Measurements from ENCODE around the gene MRPL49. TPM values are rescaled to one million over a fixed set of nuclear protein-coding genes. Genes with fewer than 3 reads are reported as not detected.

MRPL49 gene
- total and polyA plus RNA-seq, 2 of the 13 experiments (the other 11 are each of a cell fraction or from before 2014, with no cell fraction given): 39.2 to 53.3 TPM

- peak; percentile 82; the same call in 1 of the 2 replicates for TF ChIP-seq RFXANK (CRISPR knock-in tag; IDR thresholded peaks at IDR 0.05)
- TF ChIP-seq, protein P1, sequence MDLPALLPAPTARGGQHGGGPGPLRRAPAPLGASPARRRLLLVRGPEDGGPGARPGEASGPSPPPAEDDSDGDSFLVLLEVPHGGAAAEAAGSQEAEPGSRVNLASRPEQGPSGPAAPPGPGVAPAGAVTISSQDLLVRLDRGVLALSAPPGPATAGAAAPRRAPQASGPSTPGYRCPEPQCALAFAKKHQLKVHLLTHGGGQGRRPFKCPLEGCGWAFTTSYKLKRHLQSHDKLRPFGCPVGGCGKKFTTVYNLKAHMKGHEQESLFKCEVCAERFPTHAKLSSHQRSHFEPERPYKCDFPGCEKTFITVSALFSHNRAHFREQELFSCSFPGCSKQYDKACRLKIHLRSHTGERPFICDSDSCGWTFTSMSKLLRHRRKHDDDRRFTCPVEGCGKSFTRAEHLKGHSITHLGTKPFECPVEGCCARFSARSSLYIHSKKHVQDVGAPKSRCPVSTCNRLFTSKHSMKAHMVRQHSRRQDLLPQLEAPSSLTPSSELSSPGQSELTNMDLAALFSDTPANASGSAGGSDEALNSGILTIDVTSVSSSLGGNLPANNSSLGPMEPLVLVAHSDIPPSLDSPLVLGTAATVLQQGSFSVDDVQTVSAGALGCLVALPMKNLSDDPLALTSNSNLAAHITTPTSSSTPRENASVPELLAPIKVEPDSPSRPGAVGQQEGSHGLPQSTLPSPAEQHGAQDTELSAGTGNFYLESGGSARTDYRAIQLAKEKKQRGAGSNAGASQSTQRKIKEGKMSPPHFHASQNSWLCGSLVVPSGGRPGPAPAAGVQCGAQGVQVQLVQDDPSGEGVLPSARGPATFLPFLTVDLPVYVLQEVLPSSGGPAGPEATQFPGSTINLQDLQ (CRISPR knock-in tag; IDR thresholded peaks at IDR 0.05): peak; percentile 30; the same call in 1 of the 2 replicates
- TF ChIP-seq, protein P2, sequence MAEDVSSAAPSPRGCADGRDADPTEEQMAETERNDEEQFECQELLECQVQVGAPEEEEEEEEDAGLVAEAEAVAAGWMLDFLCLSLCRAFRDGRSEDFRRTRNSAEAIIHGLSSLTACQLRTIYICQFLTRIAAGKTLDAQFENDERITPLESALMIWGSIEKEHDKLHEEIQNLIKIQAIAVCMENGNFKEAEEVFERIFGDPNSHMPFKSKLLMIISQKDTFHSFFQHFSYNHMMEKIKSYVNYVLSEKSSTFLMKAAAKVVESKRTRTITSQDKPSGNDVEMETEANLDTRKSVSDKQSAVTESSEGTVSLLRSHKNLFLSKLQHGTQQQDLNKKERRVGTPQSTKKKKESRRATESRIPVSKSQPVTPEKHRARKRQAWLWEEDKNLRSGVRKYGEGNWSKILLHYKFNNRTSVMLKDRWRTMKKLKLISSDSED (CRISPR knock-in tag; IDR thresholded peaks at IDR 0.05): no peak
- TF ChIP-seq HOXD1 (CRISPR knock-in tag; IDR thresholded peaks at IDR 0.05): no peak
- TF ChIP-seq ZNF160 (CRISPR knock-in tag; IDR thresholded peaks at IDR 0.05): no peak
- no peak for TF ChIP-seq NR2C2 (CRISPR knock-in tag; IDR thresholded peaks at IDR 0.05; ENCODE audit: borderline replicate concordance)
- TF ChIP-seq ZNF124 (CRISPR knock-in tag; IDR thresholded peaks at IDR 0.05): no peak
- peak; percentile 76 for TF ChIP-seq POLR2G (IDR thresholded peaks at IDR 0.05; ENCODE audit: low read depth, low read length)
- no peak for TF ChIP-seq ZNF512 (CRISPR knock-in tag; IDR thresholded peaks at IDR 0.05)
- TF ChIP-seq ZNF670 (CRISPR knock-in tag; IDR thresholded peaks at IDR 0.05; ENCODE audit: borderline replicate concordance): no peak
- no peak for TF ChIP-seq ATF1 (CRISPR knock-in tag; IDR thresholded peaks at IDR 0.05)
- no peak for TF ChIP-seq KAT7 (CRISPR knock-in tag; IDR thresholded peaks at IDR 0.05; ENCODE audit: borderline replicate concordance)
- TF ChIP-seq KMT2A (CRISPR knock-in tag; IDR thresholded peaks at IDR 0.05): no peak
- TF ChIP-seq ZNF326 (CRISPR knock-in tag; IDR thresholded peaks at IDR 0.05; ENCODE audit: borderline replicate concordance): no peak
- no peak for TF ChIP-seq ZNF362 (CRISPR knock-in tag; IDR thresholded peaks at IDR 0.05; ENCODE audit: borderline replicate concordance)
- TF ChIP-seq AHR (CRISPR knock-in tag; IDR thresholded peaks at IDR 0.05): no peak
- TF ChIP-seq ZFP82 (CRISPR knock-in tag; IDR thresholded peaks at IDR 0.05; ENCODE audit: borderline replicate concordance): no peak
- TF ChIP-seq CHD2 (IDR thresholded peaks at IDR 0.05; ENCODE audit: low read depth, low read length): no peak
- TF ChIP-seq HIVEP1 (CRISPR knock-in tag; IDR thresholded peaks at IDR 0.05): no peak
Measured at GRCh38 chr11:65134952-65135632, 13.0 kb downstream of the MRPL49 start (continued).

Data from HepG2 (cell line).